Stimulated activated CD8-positive, alpha-beta memory T cell treated with anti-CD3 and anti-CD28 coated beads, Interleukin-15, amount 100 ng/mL, for 4 hours (primary cell): ENCODE results near the gene CPT1A.
A peak's percentile ranks its signal among the peaks of the same experiment; 100 is the strongest.

Source experiments
- DNase-seq, 2 donors: peaks; one replicate each; pipeline ENCODE4 v3.0.0-alpha.2; 2020; ENCODE audit warnings: low read depth in 2 of 2

The CPT1A gene

DNA sequence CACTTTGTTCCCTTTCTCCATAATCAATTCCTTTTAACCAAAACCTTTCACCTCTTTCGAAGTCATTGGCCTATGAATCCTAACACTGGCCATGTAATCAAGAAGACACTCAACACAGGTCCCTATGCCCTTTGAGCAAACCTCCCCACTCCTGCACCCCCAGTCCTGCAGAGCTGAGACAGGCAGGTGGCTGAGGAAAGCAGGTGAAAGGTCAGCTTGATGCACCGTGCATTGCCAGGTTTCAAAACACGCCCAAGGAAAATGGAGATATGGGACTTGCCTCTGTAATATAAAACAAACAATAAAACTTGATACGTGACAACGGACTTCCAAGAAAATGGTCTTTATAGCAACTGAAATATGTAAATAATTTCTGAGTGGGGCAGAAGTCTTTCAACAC, 10.6 kb downstream of the CPT1A start:
- DNase-seq: no peak

DNA sequence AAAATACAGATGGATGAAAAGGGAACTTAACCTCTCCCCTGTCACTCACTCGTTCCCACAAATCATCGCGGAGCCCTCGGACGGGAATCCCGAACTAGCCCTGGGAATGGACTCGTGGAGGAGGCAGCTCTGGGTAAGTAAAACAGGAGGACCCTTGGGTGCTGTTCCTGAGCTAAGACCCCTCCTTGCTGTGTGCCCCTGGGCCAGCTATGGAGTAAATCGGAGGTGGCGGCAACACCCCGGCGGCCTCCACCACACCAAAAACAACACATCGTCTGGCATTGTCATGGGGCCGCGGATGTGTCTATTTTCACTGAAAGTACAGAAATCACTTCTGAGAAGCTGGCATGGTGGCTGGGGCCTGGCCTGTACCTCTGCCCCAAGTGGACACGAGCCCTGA, 12.1 kb downstream of the CPT1A start:
- no peak for DNase-seq

DNA sequence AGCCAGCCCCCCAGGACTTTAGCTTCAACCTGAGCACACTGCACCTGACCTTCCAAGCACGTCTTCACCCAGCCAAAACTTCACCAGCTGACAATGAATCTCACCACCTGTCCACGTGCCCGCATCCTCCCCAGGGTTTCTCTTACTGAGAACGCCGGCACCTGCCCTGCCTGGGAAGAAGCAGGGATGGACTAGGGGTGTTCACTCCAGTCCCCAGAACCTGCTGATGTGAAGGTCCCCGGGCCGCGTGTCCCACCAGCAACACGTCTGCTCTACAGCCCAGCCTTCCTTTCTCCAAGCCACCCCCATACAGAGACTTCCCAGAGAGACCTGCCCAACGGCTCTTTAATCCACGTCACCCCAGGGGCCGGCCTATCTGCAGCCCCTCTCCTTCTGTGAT, 12.8 kb downstream of the CPT1A start:
- no peak for DNase-seq

DNA sequence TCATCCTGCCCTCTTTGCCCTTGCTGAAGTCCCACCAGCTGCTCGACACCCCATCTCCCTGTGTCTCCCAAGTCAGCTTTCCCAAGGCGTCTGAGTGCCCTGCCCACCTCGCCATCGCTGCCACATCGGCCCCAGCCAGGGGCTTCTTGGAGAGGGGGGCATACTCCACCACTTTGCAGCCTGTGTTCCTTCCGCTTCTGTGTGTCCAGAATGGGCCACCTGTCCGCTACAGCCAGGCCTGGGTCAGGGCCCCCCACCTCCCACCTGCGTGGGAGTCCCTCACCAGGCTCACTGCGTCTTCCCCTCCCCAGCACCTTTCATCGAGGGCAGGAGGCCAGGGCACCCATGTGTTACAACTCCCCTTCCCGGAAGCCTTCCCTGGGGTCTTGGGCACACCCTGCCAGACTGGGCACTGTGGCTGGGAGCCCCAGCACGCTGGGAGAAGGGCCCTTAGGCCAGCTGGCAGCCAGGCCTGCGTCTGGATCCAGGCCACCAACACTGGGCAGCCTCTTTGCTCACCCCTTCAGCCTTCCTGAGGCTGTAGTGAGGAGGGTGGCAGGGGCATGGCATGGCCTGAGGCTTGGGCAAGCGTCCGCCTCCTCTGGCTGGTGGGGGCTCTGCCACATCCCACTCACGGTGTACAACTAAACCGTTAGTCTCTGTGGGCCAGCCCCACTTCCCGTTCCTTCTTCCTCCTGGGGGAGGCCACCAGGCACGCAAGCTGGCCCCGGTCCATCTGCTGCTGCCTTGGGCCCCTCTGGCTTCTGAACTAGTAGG, 13.4 kb downstream of the CPT1A start:
- DNase-seq: no peak

DNA sequence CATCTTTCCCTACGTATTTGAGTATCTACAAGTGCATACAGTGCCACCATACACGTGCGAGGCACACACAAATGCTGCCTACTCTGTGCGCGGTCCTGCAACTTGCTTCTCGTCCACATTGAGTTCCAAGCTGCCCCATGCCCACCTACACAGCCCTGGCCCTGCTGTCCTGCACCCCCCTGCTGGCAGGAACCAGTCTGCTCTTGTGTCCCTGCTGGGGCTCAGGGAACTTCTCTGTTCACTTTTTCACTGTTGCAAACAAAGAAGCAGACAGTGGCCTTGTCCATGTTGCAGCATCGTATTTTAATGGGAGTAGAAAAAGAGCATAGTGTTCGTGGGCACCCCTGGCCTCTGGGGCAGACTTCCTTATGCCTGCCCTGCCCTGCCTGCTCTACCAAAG, 14.0 kb downstream of the CPT1A start:
- no peak for DNase-seq

GRCh38 chr11:68826726-68827125, 15.0 kb downstream of the CPT1A start:
- DNase-seq: no peak

GRCh38 chr11:68825571-68825970, 16.1 kb downstream of the CPT1A start:
- DNase-seq: peak in 1 of 2 donors; percentile 48

DNA sequence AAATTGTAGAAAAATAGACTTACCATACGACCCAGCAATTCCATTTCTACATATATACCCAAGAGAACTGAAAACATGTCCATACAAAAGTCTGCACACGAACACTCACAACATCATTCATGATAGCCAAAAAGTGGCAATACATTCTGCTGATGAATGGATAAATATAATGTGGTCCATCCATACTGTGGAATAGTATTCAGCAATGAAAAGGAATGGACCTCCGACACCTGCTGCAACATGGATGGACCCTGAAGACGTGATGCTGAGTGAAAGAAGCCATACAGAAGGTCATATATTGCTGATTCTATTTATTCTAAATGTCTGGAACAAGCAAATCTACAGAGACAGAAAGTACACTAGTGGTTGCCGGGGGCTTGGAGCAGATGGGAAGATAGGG, 19.2 kb downstream of the CPT1A start:
- DNase-seq: no peak

- no peak for DNase-seq
These were observed 20.0 kb downstream of the CPT1A start for GRCh38 chr11:68821670-68822069.

GRCh38 chr11:68819362-68819761, 22.4 kb downstream of the CPT1A start:
- DNase-seq: no peak

DNA sequence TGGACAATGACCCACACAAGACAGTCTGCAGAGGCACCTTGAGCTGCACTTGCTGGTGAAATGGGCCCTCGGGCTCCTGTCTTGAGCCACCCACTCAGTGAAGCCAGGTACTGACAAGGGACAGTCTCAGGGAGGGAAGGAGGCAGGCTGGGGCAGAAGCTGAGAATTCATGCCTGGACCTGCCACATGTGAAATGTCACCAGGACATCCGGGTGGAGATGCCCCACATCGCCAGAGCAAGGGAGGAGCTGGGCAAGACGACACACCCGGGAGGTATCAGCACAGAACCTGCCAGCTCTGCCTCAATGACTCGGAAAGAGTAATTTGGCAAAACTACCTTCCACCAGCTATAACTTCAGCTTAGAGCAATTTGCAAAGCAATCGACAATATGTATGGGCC, 23.5 kb downstream of the CPT1A start:
- no peak for DNase-seq

- no peak for DNase-seq
These were observed 24.2 kb downstream of the CPT1A start for GRCh38 chr11:68817554-68817953.

GRCh38 chr11:68816917-68817419, 24.7 kb downstream of the CPT1A start:
- DNase-seq: peak in 1 of 2 donors; percentile 53

DNA sequence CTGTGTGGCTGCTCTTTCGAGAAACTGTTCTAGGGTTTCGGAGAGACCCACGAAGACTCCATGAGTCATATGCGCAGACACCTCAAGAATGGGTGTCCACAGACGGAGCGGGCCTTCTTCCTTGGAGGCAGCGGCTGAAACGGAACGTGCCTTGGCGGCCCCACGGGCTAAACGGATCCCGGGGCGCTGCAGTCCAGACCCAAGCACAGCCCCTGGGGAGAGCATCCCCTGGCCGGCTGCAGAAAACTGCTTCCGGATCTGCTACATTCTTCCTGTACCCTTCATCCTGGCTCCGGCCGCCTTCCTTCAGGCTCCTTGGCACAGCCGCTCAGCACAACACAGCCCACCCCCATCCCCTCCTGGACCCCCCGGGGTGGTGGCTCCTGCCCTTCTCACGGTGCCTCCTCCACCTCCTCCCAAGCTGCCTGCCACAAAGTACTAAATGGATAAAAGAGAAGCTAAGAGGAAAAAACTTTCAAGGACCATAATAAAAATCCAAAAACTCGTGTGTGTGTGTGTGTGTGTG, 25.4 kb downstream of the CPT1A start:
- no peak for DNase-seq

DNA sequence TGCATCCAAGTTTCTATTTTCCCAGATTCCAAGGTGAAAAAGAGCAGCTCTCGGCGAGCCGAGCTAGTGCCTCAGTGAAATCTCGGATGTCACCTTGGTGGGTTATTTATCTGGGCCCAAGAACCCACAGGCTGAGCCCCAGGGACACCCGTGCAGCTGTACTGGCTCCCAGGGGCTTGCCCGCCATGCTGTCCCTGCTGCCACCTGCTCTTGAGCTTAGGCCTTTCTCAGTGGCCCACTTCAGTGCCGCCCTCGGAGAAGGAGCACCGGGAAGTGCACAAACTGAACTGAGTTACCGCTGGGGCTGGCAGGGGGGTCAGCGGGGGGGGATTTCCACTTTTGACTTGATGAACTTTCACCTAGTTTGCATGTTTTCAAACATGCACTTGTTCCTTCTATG, 27.9 kb downstream of the CPT1A start:
- no peak for DNase-seq

DNA sequence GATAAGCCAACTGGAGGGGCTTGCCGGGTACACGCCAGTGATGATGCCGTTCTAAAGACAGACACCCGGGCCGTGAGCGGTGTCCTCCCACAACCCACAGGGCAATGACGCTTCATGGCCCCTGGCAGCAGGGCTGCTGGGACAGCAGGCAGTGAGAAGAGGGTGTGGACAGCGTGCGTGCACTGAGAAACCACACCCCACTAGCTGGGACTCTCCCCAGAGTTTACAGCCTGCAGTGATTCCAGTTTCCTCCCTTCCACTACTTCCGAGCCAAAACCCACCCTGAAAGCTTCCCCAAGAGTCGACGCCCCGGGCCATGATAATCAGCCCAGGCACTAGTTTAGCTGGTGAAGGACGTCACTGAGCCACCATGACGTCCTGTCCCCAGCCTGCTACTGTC, 29.2 kb downstream of the CPT1A start:
- DNase-seq: no peak

DNA sequence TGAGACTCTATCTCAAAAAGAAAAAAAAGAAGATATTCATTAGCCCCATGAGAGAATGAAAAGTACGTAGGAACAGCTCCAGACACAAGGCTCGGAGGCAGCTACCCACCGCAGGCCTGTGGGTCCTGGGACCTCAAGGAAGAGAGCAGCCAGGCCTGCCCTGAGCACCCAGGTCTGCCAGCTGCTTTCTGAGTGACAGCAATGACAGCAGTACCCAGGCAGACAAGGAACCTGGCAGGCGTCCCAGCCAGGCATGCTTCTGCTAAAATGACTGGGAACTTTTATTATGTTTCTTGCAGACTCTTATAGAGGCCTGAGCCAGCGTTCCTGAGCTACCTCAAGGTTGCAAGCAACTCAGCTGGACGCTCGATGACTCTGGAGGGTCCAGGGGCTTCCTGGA, 31.6 kb downstream of the CPT1A start:
- DNase-seq: no peak

DNA sequence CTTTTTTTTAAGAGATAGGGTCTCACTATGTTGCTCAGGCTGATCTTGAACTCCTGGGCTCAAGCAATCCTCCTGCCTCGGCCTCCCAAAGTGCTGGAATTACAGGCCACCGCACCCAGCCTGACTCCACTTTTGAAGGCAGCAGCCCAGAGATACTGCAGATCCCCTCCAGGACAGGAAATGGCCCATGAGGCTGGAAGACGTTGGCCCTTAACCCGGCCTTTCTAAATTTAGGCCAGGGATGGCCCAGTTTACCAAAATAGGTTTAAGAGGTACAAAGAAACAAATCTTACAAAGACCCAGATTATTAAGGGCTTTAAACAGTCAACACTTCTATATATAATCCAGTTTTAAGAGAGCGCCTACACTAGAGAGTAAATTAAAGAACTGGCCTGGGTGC, 32.2 kb downstream of the CPT1A start:
- DNase-seq: no peak

DNA sequence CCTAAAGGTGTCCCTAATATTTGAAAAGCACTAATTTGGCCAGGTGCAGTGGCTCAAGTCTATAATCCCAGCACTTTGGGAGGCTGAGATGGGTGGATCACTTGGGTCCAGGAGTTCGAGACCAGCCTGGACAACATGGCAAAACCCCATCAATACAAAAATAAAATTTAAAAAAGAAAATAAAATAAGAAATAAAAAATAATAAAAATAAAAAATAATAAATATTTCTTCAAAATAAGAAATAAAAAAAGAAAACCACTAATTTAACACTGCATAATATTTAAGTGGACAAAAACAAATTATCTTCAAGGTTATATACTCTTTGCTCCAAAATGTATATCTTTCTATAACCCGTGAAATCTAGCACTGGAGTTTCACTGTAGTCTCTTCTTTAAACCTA, 32.9 kb downstream of the CPT1A start:
- no peak for DNase-seq

GRCh38 chr11:68806931-68807844, 34.5 kb downstream of the CPT1A start:
- DNase-seq: no peak

GRCh38 chr11:68804786-68805185, 36.9 kb downstream of the CPT1A start:
- DNase-seq: no peak

DNA sequence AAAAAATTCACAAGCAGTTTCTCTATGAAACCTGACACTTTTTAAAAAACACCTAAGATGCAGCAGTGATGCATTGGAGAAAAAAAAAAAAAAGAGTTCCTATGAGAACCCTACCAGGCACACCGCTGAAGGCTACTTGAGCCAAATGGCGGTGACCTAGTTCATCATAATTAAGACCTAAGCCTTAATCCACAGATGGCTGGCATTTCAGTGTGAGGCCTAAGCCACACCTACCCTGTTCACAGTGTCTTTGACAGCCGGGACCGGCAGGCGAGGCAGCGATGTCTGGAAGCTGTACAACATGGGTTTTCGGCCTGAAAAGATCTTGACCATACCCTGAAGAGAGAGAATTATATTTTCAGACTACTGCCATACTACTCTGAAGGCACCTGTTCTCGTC, 38.0 kb downstream of the CPT1A start:
- no peak for DNase-seq
